Vein endothelial cell (primary cell): ENCODE data around the gene LUC7L3. TPM values are rescaled to one million over a fixed set of nuclear protein-coding genes. Genes with fewer than 3 reads are reported as not detected.

Source experiments
- small RNA-seq: library from RNA; depleted of rRNA; stranded (forward); fragments of <200 nt; gene quantifications from one replicate; pipeline ENCODE3, GENCODE V24; 2012
- total RNA-seq: library from RNA; depleted of rRNA; stranded (reverse); fragments of >200 nt; gene quantifications from 2 replicates; pipeline ENCODE4 v1.2.3, GENCODE V29; 2012

The LUC7L3 gene
- total RNA-seq = 19.6 and 30.3 TPM in 2 replicates

DNA sequence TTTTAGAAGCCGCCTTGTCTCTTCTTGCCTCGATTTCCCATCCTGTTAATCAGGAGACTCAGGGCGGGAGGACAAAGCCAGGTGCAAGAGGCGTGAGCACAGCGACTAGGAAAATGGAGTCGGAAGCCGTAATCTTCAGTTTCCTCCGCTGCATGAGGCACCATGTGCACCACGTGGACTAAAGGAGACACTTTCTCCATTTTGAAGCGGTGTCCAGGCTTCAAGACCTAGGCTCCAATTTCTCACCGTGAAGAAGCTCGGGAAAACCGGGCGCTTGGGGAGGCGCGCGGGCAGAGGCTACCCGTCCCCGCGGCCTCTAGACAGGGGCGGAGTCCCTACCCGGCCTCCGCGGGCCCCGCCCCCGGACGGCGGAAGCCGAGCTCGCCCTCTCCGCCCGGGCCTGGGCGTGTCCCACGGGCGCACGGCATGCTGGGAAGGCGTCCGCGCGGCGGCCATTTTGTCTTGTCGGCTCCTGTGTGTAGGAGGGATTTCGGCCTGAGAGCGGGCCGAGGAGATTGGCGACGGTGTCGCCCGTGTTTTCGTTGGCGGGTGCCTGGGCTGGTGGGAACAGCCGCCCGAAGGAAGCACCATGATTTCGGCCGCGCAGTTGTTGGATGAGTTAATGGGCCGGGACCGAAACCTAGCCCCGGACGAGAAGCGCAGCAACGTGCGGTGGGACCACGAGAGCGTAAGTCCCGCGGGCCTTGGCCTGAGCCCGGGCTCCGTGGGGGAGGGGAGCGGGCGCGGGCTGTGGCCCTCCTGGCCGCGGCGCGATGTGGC is at the start of gene LUC7L3:
LUC7L3 (plus strand) TSS at position 460 of the 780 bp plus-strand sequence; CDS start at position 590, 130 bp downstream.

GRCh38 chr17:50707289-50708049 is 11.9 kb upstream of the LUC7L3 start, which contains the start of gene ANKRD40:
Gene ANKRD40 (minus strand): TSS chr17:50707914. CDS start chr17:50707654, 260 bp downstream.

DNA sequence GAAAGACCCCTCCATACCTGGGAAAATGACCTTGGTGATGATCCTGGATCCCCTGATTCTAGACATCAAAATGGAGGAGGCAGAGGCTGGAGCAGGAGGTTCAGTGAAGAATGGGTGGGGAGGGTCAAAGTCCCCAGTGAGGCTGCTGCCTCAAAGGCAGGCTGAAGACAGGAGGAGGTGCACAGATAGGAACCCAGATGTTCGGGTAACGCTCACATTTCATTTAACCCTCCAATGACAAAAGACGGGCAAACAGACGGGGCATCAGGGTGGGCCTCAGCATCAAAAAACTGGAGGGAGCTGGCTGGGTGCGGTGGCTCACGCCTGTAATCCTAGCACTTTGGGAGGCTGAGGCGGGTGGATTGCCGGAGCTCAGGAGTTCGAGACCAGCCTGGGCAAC is 48.0 kb downstream of the LUC7L3 start, which contains the start of gene ANKRD40CL:
ANKRD40CL (minus strand) TSS at position 73 of the 400 bp plus-strand sequence. CDS start 605 bp downstream, outside the sequence.

Small RNA genes within 50 kb of the gene (small RNA-seq; reads per million reads assigned to genes)
- gene AC005921.1 (not detected), gene MIR8059 (not detected), gene RF00019 (not detected)

Other genes with a start within 250 kb of the LUC7L3 start
- 24.9 and 28.4 TPM in 2 replicates for gene RSAD1, start 240.7 kb upstream of the LUC7L3 start, total RNA-seq
- gene MYCBPAP, start 211.2 kb upstream of the LUC7L3 start, total RNA-seq = 0.29 TPM in 1 of 2 replicates, not detected in the other
- gene EPN3, start 186.9 kb upstream of the LUC7L3 start, total RNA-seq = under 0.01 TPM in 1 of 2 replicates, not detected in the other
- 52.6 and 56.7 TPM in 2 replicates for gene SPATA20, start 172.4 kb upstream of the LUC7L3 start, total RNA-seq
- gene CACNA1G, start 158.9 kb upstream of the LUC7L3 start, total RNA-seq = not detected in 2 replicates
- gene ABCC3, start 84.7 kb upstream of the LUC7L3 start, total RNA-seq = 1.7 and 5.2 TPM in 2 replicates
- 40.8 and 58.5 TPM in 2 replicates for gene ANKRD40, start 11.7 kb upstream of the LUC7L3 start, total RNA-seq
- gene ANKRD40CL, start 47.9 kb downstream of the LUC7L3 start, total RNA-seq = not detected in 2 replicates
- gene WFIKKN2, start 116.0 kb downstream of the LUC7L3 start, total RNA-seq = not detected in 2 replicates
- gene TOB1, start 146.8 kb downstream of the LUC7L3 start, total RNA-seq = 5.6 and 6.2 TPM in 2 replicates